COLO668 (cell line): Measurements from ENCODE around the gene VSIG10L2.
"Not testable (repeated sequence)": the region's sequence is repeated elsewhere in the genome, so short reads cannot be mapped to it uniquely, and the experiment has no call there.

ENCODE experiments used
- DNase-seq: peaks from one replicate; lab custom pipeline; 2025; ENCODE audit not compliant: unreplicated experiment; lab: John Stamatoyannopoulos, UW

Gene VSIG10L2

DNA sequence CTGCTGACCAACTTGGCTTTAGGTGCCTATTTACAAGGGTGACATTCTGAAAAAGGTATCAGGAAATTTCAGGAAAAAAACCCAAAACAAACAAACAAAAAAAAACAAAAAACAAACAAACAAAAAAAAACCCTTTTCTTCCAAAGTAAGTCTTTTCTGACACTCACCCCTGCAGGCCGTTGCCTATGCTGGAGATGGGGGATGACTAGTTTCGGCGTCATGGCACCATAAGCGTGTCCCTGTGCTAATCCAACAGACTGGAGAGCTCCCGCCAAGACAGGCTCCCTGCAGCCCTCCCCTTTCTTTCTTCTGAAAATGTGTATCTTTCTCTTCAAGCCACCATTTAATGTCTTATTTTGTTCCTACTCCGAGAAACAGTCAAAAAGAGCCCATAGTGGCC, 13.7 kb downstream of the VSIG10L2 start:
- no peak for DNase-seq

GRCh38 chr11:125959931-125960330, 14.1 kb downstream of the VSIG10L2 start:
- DNase-seq: no peak

DNA sequence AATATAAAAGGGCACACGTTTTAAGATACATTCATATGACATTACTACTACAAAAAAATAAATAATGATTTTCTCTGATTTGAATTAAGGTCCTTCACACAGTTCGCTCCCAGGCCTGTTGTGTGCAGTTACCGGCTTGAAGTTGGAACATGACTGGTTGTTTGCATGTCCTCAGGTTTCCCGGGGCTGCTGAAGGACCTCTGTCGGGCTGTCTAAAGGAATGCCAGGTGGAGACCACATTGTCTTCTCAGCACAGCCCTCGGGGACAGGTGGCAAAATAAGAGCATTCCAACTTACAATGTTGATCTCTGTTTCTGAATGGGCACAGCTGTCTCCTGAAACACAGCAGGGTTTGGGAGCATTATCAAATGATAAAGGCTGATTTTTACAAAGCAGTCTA, 14.9 kb downstream of the VSIG10L2 start:
- no peak for DNase-seq

GRCh38 chr11:125967515-125967914, 21.7 kb downstream of the VSIG10L2 start:
- no peak for DNase-seq

- no peak for DNase-seq
These were observed 22.5 kb downstream of the VSIG10L2 start for GRCh38 chr11:125968354-125968753.

DNA sequence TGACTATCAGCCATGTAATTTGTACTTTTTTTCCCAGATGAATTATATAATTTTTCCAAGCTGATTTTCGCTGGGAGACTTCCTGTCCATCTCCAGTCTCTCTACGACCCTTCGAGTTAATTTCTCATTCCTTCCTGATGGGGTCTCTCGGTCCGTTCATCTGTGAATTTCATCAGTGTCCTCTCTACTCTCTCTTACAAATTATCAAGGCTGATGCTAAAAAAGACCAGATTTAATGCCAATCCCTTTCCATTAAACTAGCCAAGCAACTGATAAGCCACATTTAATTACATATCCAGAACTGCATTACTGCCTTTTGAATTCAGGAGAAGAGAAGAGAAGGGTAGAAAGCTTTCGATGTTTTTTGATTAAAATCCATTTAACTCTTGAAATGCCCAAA, 25.8 kb downstream of the VSIG10L2 start:
- DNase-seq: no peak

GRCh38 chr11:125974284-125974683, 28.4 kb downstream of the VSIG10L2 start:
- no peak for DNase-seq

- no peak for DNase-seq
These were observed 29.8 kb downstream of the VSIG10L2 start for GRCh38 chr11:125975634-125976033.

DNA sequence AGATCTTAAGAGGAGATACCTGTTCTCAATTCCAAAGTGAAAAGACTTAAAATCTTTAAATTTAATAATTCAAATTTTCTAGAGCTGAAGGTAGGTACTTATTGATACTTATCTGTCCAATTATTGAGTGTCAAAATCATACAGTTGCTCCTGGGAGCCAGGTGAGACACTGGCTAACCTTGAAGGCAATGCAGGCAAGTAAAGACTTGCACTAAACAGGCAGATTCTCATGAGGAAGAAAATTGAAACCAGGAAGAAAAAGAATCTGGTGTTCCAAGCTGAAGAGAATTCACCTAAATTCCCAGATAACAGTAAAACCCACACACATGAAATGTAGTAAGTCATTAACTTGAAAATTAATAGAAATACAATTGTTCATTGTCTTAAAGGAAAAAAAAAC, 30.3 kb downstream of the VSIG10L2 start:
- no peak for DNase-seq

- DNase-seq: no peak
These were observed 31.5 kb downstream of the VSIG10L2 start for GRCh38 chr11:125977333-125977732.

- DNase-seq: no peak
These were observed 32.4 kb downstream of the VSIG10L2 start for GRCh38 chr11:125978181-125978716.

- DNase-seq: no peak
These were observed 33.0 kb downstream of the VSIG10L2 start for GRCh38 chr11:125978778-125979407.

GRCh38 chr11:125979511-125979910, 33.7 kb downstream of the VSIG10L2 start:
- no peak for DNase-seq

GRCh38 chr11:125980436-125980835, 34.6 kb downstream of the VSIG10L2 start:
- DNase-seq: no peak

DNA sequence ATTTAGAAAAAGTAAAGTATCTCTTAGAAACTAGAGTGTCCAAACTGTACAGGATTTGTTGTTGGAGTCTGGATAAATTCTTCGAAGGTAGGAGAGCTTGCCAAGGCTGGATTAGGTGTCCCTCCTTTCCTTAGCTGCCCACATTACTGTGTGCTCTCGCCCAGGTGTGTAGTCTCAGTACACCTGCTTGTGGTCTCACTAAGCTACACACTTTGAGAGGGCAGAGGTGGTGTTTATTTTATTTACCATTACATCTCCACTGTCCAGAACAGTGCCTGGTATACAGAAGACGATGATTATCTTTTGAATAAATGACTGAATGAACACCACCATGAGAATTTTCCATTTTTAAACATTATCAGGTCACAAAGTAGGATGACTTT, 36.5 kb downstream of the VSIG10L2 start:
- DNase-seq: no peak

DNA sequence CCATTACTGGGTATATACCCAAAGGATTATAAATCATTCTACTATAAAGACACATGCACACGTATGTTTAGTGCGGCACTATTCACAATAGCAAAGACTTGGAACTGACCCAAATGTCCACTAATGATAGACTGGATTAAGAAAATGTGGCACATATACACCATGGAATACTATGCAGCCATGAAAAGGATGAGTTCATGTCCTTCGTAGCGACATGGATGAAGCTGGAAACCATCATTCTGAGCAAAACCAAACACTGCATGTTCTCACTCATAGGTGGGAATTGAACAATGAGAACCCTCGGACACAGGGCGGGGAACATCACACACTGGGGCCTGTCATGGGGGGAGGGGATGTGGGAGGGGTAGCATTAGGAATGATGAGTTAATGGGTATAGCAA, 40.1 kb downstream of the VSIG10L2 start:
- not testable (repeated sequence) for DNase-seq

DNA sequence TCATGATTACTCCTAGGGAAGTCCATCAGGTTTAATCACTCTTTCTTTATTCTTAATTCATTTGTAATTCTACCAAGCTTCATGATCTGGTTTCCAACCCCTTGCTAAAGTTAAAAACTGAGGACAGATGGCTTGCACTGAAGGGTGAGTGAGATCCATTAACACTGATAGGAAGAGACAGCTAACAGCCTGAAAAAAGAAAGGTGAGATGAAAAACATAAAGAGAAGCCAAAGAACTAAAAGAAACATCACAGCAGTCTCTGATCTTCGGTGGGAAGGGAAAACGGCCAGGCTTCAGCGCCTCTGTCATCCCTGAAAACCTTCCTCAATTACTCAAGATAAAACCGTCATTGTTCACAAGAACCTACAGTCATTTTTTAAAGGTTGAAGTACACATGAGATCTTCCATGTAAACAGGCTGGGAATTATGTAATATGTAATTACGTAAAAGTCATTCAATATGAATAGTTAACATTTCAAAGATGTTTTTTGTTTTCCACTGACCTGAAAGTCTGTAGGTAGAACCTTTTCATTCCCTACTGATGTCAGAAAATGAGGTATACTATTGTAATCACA, 41.3 kb downstream of the VSIG10L2 start:
- DNase-seq: no peak

DNA sequence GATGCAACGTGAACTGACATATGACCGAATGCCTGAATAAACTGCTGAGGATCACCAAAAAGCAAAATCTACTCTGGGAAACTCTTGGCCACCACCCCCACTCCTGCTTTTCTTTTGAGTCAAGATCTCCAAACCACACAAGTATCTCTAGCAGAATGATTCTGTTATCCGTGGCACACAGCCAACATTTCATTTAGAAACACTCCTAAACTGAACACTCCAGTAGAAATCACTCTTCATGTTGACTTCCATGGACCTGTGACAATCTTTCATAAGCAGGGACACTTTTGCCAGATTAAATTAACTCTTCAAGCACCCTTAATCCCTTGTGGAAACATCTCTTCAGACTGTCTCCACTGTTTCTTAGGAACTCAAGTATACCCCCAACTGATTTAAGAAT, 44.4 kb downstream of the VSIG10L2 start:
- no peak for DNase-seq

DNA sequence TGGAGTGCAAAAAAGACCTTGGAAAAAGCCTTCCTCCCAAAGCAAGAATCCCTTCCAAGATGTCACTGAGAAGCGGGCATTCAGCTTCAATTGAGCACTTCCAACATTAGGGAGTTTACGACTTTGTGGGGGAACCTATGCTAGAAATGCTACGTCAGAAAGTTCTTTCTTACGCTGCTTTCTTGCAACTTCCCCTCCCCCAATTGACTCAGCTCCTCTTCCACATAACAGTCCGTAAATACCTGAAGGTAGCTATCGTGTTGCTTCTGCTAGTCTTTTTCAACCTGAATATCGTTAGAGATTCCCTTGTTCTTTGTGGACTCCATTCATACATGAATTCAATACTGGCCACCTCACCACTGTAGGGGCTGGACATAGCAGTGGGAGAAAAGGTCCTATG, 47.0 kb downstream of the VSIG10L2 start:
- no peak for DNase-seq

DNA sequence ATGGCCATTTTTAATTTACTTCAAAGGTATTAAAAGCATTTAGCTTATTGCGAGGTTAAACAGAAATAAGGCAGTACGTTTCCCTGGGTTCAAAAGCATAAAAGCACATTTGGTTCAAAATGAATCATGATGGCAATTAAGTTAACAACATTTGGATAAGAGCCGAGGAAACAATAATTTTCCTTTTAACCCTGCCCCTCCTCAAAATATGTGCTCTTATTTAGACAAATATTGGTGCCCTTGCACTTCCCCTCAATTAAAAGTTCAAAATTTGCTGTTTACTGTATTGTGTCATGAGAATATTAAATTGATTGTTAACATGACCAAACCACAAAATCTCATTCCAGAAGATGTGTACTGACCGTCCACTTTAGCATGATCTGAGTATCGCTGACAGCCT, 48.7 kb downstream of the VSIG10L2 start:
- DNase-seq: no peak

DNA sequence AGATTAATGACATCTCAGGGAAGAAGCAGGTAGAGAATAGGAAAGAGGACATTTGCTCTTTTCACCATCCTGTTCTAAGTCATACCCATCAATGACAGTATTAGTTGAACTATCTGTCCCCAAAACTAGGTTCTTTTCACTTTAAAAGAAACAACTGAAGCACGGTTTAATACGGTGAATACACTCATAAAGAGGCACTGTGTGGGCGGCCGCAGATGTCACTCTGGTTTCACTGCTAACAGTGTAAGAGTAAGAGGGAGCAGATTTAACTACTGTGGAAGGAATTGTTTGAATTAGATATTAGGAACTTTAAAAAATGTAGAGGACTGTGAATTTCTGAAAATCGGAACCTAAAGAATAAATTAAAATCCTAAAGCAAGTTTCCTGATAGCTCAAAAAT, 49.5 kb downstream of the VSIG10L2 start:
- DNase-seq: no peak

- DNase-seq: no peak
These were observed 52.4 kb downstream of the VSIG10L2 start for GRCh38 chr11:125998267-125998666.
